ENCODE measurements around the gene NEIL3.
A peak's percentile ranks its signal among the peaks of the same experiment; 100 is the strongest.

Gene NEIL3

GRCh38 chr4:177315767-177316464 lies 6.2 kb downstream of the NEIL3 start:
- Mint-ChIP-seq H3K27ac (no peak overlapping the region), H3K36me3 (no peaks in the 10 kb centered on the region), H3K27me3 (no peaks in the 10 kb centered on the region), H3K4me1 (no peaks in the 10 kb centered on the region), H3K4me3 (no peak overlapping the region), H3K9me3 (no peaks in the 10 kb centered on the region)
- DNase-seq (ENCODE audit: low spot score in 2 of 2) (no peak), ATAC-seq (ENCODE audit: low read depth) (peak; percentile 52)

GRCh38 chr4:177320721-177321120 lies 11.0 kb downstream of the NEIL3 start:
- DNase-seq (ENCODE audit: low spot score in 2 of 2) (no peak), ATAC-seq (ENCODE audit: low read depth) (no peak)
- Mint-ChIP-seq H3K4me1 (peaks cover 5% of the 10 kb centered on the region), H3K27ac (no peak overlapping the region), H3K4me3 (no peak overlapping the region), H3K9me3 (no peaks in the 10 kb centered on the region), H3K27me3 (no peaks in the 10 kb centered on the region), H3K36me3 (no peaks in the 10 kb centered on the region)

- Mint-ChIP-seq H3K27me3 (no peaks in the 10 kb centered on the region), H3K4me3 (no peak overlapping the region), H3K36me3 (no peaks in the 10 kb centered on the region), H3K9me3 (no peaks in the 10 kb centered on the region), H3K4me1 (peaks cover 5% of the 10 kb centered on the region), H3K27ac (no peak overlapping the region)
- DNase-seq (ENCODE audit: low spot score in 2 of 2) (no peak), ATAC-seq (ENCODE audit: low read depth) (no peak)
These were observed 12.0 kb downstream of the NEIL3 start for GRCh38 chr4:177321647-177322046.

GRCh38 chr4:177322266-177322665 lies 12.6 kb downstream of the NEIL3 start:
- Mint-ChIP-seq H3K36me3 (no peaks in the 10 kb centered on the region), H3K9me3 (no peaks in the 10 kb centered on the region), H3K4me1 (peaks cover 5% of the 10 kb centered on the region), H3K27me3 (no peaks in the 10 kb centered on the region), H3K4me3 (no peak overlapping the region), H3K27ac (no peak overlapping the region)
- ATAC-seq (ENCODE audit: low read depth) (no peak), DNase-seq (ENCODE audit: low spot score in 2 of 2) (no peak)

GRCh38 chr4:177322881-177323280 lies 13.2 kb downstream of the NEIL3 start:
- Mint-ChIP-seq H3K4me3 (no peak overlapping the region), H3K27ac (no peak overlapping the region), H3K4me1 (peaks cover 5% of the 10 kb centered on the region), H3K27me3 (no peaks in the 10 kb centered on the region), H3K9me3 (no peaks in the 10 kb centered on the region), H3K36me3 (no peaks in the 10 kb centered on the region)
- no peak for DNase-seq (ENCODE audit: low spot score in 2 of 2)
- ATAC-seq (ENCODE audit: low read depth), result no peak

GRCh38 chr4:177323416-177323815 lies 13.7 kb downstream of the NEIL3 start:
- Mint-ChIP-seq H3K27me3 (no peaks in the 10 kb centered on the region), H3K4me1 (peaks cover 5% of the 10 kb centered on the region), H3K36me3 (no peaks in the 10 kb centered on the region), H3K27ac (no peak overlapping the region), H3K4me3 (no peak overlapping the region), H3K9me3 (no peaks in the 10 kb centered on the region)
- ATAC-seq (ENCODE audit: low read depth) (no peak), DNase-seq (ENCODE audit: low spot score in 2 of 2) (no peak)

GRCh38 chr4:177332119-177332518 lies 22.4 kb downstream of the NEIL3 start:
- H3K36me3 Mint-ChIP-seq, result peaks cover 4% of the 10 kb centered on the region
- no peak for DNase-seq (ENCODE audit: low spot score in 2 of 2)
- no peak overlapping the region for H3K4me3 Mint-ChIP-seq
- peaks cover 3% of the 10 kb centered on the region for H3K9me3 Mint-ChIP-seq
- no peak overlapping the region for H3K27ac Mint-ChIP-seq
- no peaks in the 10 kb centered on the region for H3K27me3 Mint-ChIP-seq
- H3K4me1 Mint-ChIP-seq, result no peaks in the 10 kb centered on the region
- ATAC-seq (ENCODE audit: low read depth), result no peak

GRCh38 chr4:177339477-177340374 lies 30.1 kb downstream of the NEIL3 start:
- peak; percentile 72 for ATAC-seq (ENCODE audit: low read depth)
- Mint-ChIP-seq H3K4me3 (no peak overlapping the region), H3K27me3 (no peaks in the 10 kb centered on the region), H3K9me3 (no peaks in the 10 kb centered on the region), H3K36me3 (no peaks in the 10 kb centered on the region), H3K27ac (no peak overlapping the region), H3K4me1 (no peaks in the 10 kb centered on the region)
- peak in 1 of 2 donors; percentile 0 for DNase-seq (ENCODE audit: low spot score in 2 of 2)

- H3K27me3 Mint-ChIP-seq, result no peaks in the 10 kb centered on the region
- H3K4me3 Mint-ChIP-seq, result no peak overlapping the region
- H3K27ac Mint-ChIP-seq, result no peak overlapping the region
- DNase-seq (ENCODE audit: low spot score in 2 of 2) (no peak), ATAC-seq (ENCODE audit: low read depth) (no peak)
- no peaks in the 10 kb centered on the region for H3K36me3 Mint-ChIP-seq
- no peaks in the 10 kb centered on the region for H3K9me3 Mint-ChIP-seq
- no peaks in the 10 kb centered on the region for H3K4me1 Mint-ChIP-seq
These were observed 38.7 kb downstream of the NEIL3 start for GRCh38 chr4:177348348-177348747.

GRCh38 chr4:177349191-177349590 lies 39.5 kb downstream of the NEIL3 start:
- no peaks in the 10 kb centered on the region for H3K9me3 Mint-ChIP-seq
- ATAC-seq (ENCODE audit: low read depth) (no peak), DNase-seq (ENCODE audit: low spot score in 2 of 2) (no peak)
- no peaks in the 10 kb centered on the region for H3K4me1 Mint-ChIP-seq
- H3K36me3 Mint-ChIP-seq, result no peaks in the 10 kb centered on the region
- no peak overlapping the region for H3K27ac Mint-ChIP-seq
- no peaks in the 10 kb centered on the region for H3K27me3 Mint-ChIP-seq
- H3K4me3 Mint-ChIP-seq, result no peak overlapping the region

GRCh38 chr4:177351622-177352244 lies 42.1 kb downstream of the NEIL3 start:
- no peaks in the 10 kb centered on the region for H3K36me3 Mint-ChIP-seq
- H3K9me3 Mint-ChIP-seq, result no peaks in the 10 kb centered on the region
- H3K4me1 Mint-ChIP-seq, result no peaks in the 10 kb centered on the region
- H3K4me3 Mint-ChIP-seq, result no peak overlapping the region
- no peaks in the 10 kb centered on the region for H3K27me3 Mint-ChIP-seq
- no peak for DNase-seq (ENCODE audit: low spot score in 2 of 2)
- H3K27ac Mint-ChIP-seq, result no peak overlapping the region
- ATAC-seq (ENCODE audit: low read depth), result no peak

GRCh38 chr4:177356206-177356605 lies 46.5 kb downstream of the NEIL3 start:
- Mint-ChIP-seq H3K27me3 (no peaks in the 10 kb centered on the region), H3K9me3 (no peaks in the 10 kb centered on the region), H3K4me3 (no peak overlapping the region), H3K36me3 (no peaks in the 10 kb centered on the region), H3K4me1 (no peaks in the 10 kb centered on the region), H3K27ac (no peak overlapping the region)
- ATAC-seq (ENCODE audit: low read depth), result no peak
- DNase-seq (ENCODE audit: low spot score in 2 of 2), result no peak

GRCh38 chr4:177356921-177357320 lies 47.2 kb downstream of the NEIL3 start:
- H3K4me1 Mint-ChIP-seq, result no peaks in the 10 kb centered on the region
- H3K9me3 Mint-ChIP-seq, result no peaks in the 10 kb centered on the region
- no peaks in the 10 kb centered on the region for H3K27me3 Mint-ChIP-seq
- H3K36me3 Mint-ChIP-seq, result no peaks in the 10 kb centered on the region
- H3K4me3 Mint-ChIP-seq, result no peak overlapping the region
- no peak for ATAC-seq (ENCODE audit: low read depth)
- no peak for DNase-seq (ENCODE audit: low spot score in 2 of 2)
- H3K27ac Mint-ChIP-seq, result no peak overlapping the region

- DNase-seq (ENCODE audit: low spot score in 2 of 2) (no peak), ATAC-seq (ENCODE audit: low read depth) (no peak)
- Mint-ChIP-seq H3K9me3 (peaks cover 4% of the 10 kb centered on the region), H3K36me3 (no peaks in the 10 kb centered on the region), H3K4me3 (no peak overlapping the region), H3K4me1 (no peaks in the 10 kb centered on the region), H3K27ac (no peak overlapping the region), H3K27me3 (peaks cover 3% of the 10 kb centered on the region)
These were observed 57.7 kb downstream of the NEIL3 start for GRCh38 chr4:177367336-177367735.

All from memory B cell (primary cell).